K562 (cell line): Measurements from ENCODE around the gene GNAQ. TPM values are rescaled to one million over a fixed set of nuclear protein-coding genes. Genes with fewer than 3 reads are reported as not detected.

Source experiments
- ATAC-seq: fragments of 200-7000 bp; cut with Tn5 transposase; 3 replicates; pipeline ENCODE4 v1.9.1; 2020; ENCODE audit warnings: moderate library complexity
- BruUV-seq: library from RNA; stranded (reverse); fragments of 400-500 nt; replicated peaks from 2 replicates; lab custom pipeline; 2021; lab: Mats Ljungman, UMichigan
- CTCF ChIA-PET: fragments of 300-600 bp; formaldehyde crosslinking; extraction: SDS; loops from one replicate; lab custom pipeline; 2021; ENCODE audit warnings: low intra/inter-chr PET ratio; lab: Yijun Ruan, JAX
- POLR2A ChIA-PET: fragments of 300-600, 350-650 bp; sonication (Branson Sonifier 250); formaldehyde crosslinking; extraction: SDS; loops from one replicate; lab custom pipeline; 2021; ENCODE audit warnings: antibody characterized with exemption, inconsistent platforms; lab: Yijun Ruan, JAX
- DNase-seq, 4 experiments: peaks; one replicate each; pipeline versions ENCODE4 v3.0.0 to v3.0.0-alpha.2; 2011 to 2018; ENCODE audit warnings: low spot score in 3 of 4, mixed read lengths in 3 of 4; ENCODE audit errors: extremely low read depth in 1 of 4
- FAIRE-seq: peaks from 2 replicates; lab custom pipeline; 2011; peaks lifted over from hg19 to GRCh38; lab: Jason Lieb, UNC
- H2AFZ ChIP-seq: 2 replicates; pipeline ENCODE4 v1.6.0; 2011; ENCODE audit warnings: low read depth, low read length, control low read depth, inconsistent platforms
- H3K27ac ChIP-seq: fragments of 200-600 bp; 3 replicates; pipeline ENCODE4 v1.8.0; 2011; ENCODE audit warnings: low read depth, mild to moderate bottlenecking, control low read depth, inconsistent platforms, low read length, moderate library complexity, mixed read lengths; ENCODE audit errors: extremely low read depth
- H3K27me3 ChIP-seq, 2 experiments: fragments of 300-600 bp in 1 of 2; 2 replicates in 1 of 2; 3 replicates in 1 of 2; pipeline versions ENCODE4 v1.6.0 to v1.8.0; 2011; ENCODE audit warnings: inconsistent platforms in 2 of 2, low read length in 2 of 2, mild to moderate bottlenecking in 1 of 2, mixed read lengths in 1 of 2, moderate library complexity in 1 of 2; ENCODE audit not compliant: control insufficient read depth in 2 of 2, insufficient read depth in 2 of 2
- H3K36me3 ChIP-seq: fragments of 300-600 bp; 3 replicates; pipeline ENCODE4 v1.8.0; 2011; ENCODE audit warnings: mild to moderate bottlenecking, low read length, inconsistent platforms; ENCODE audit not compliant: control insufficient read depth, insufficient read depth
- H3K4me1 ChIP-seq, 2 experiments: fragments of 200-600 bp in 1 of 2; replicated peaks in 1 of 2; 2 replicates in 1 of 2; 3 replicates in 1 of 2; pipeline versions ENCODE4 v1.5.1 to v1.8.0; 2011; ENCODE audit warnings: inconsistent platforms in 2 of 2, low read length in 2 of 2, mild to moderate bottlenecking in 1 of 2, mixed read lengths in 1 of 2, moderate library complexity in 1 of 2; ENCODE audit not compliant: control insufficient read depth in 2 of 2, insufficient read depth in 2 of 2
- H3K4me2 ChIP-seq: 2 replicates; pipeline ENCODE4 v1.6.1; 2011; ENCODE audit warnings: low read length, control low read depth, inconsistent platforms, mixed read lengths; ENCODE audit not compliant: insufficient read depth
- H3K4me3 ChIP-seq: fragments of 200-600 bp; sonication (generic), shearing (Covaris generic); 2 replicates; pipeline ENCODE4 v1.5.1; 2016; ENCODE audit warnings: control low read depth, inconsistent platforms
- H3K79me2 ChIP-seq: fragments of 200-600 bp; 3 replicates; pipeline ENCODE4 v1.8.0; 2011; ENCODE audit warnings: low read length, inconsistent platforms; ENCODE audit not compliant: control insufficient read depth, insufficient read depth
- H3K9ac ChIP-seq, 2 experiments: 2 replicates each; pipeline versions ENCODE4 v1.6.0 to v1.6.1; 2011; ENCODE audit warnings: low read depth in 2 of 2, low read length in 2 of 2, control low read depth in 1 of 2, inconsistent platforms in 1 of 2, mild to moderate bottlenecking in 1 of 2, mixed read lengths in 1 of 2; ENCODE audit not compliant: insufficient read depth in 1 of 2
- H3K9me1 ChIP-seq: one replicate; pipeline ENCODE4 v1.6.0; 2011; ENCODE audit warnings: inconsistent platforms, mild to moderate bottlenecking, low read length, moderate library complexity; ENCODE audit not compliant: control insufficient read depth, insufficient read depth
- H3K9me3 ChIP-seq: replicated peaks from 2 replicates; pipeline ENCODE4 v1.5.1; 2011; ENCODE audit warnings: low read depth, low read length, inconsistent platforms; ENCODE audit not compliant: control insufficient read depth, insufficient read depth
- H4K20me1 ChIP-seq: replicated peaks from 2 replicates; pipeline ENCODE4 v1.6.1; 2011; ENCODE audit warnings: low read length, inconsistent platforms, mixed read lengths; ENCODE audit not compliant: control insufficient read depth, insufficient read depth
- ETV1 ChIP-seq: fragments of 450-650 bp; conservative IDR thresholded peaks from 2 replicates; pipeline ENCODE4 v1.6.1; 2016; ENCODE audit warnings: missing genetic modification characterization, control low read depth, low read depth, missing compliant biosample characterization
- NUFIP1 ChIP-seq: fragments of 450-650 bp; IDR thresholded peaks from 2 replicates; pipeline ENCODE4 v1.6.1; 2018; ENCODE audit not compliant: partially characterized antibody
- PKNOX1 ChIP-seq: fragments of 450-650 bp; IDR thresholded peaks from 2 replicates; pipeline ENCODE4 v1.6.1; 2016
- PTRF ChIP-seq: fragments of 450-650 bp; IDR thresholded peaks from 2 replicates; pipeline ENCODE4 v1.6.1; 2016; ENCODE audit warnings: mild to moderate bottlenecking, missing genetic modification characterization, missing compliant biosample characterization
- RFX1 ChIP-seq: fragments of 450-650 bp; IDR thresholded peaks from 2 replicates; pipeline ENCODE4 v1.6.1; 2016; ENCODE audit warnings: mild to moderate bottlenecking, moderate library complexity
- SRSF9 ChIP-seq: fragments of 200-400 bp; formaldehyde crosslinking; IDR thresholded peaks from 2 replicates; pipeline ENCODE4 v1.6.1; 2017; ENCODE audit warnings: low read depth, low read length, borderline replicate concordance
- ZBTB1 ChIP-seq: sonication (generic); formaldehyde crosslinking; IDR thresholded peaks from 2 replicates; pipeline ENCODE4 v1.8.1; 2023; ENCODE audit warnings: missing genetic modification reagents, low read depth, mild to moderate bottlenecking, borderline replicate concordance
- WGBS: fragments of 100-300 bp; shearing (Covaris generic); methylation state at CpG from one replicate; pipeline ENCODE4 v1.1.6; 2016; ENCODE audit warnings: low coverage, mixed read lengths; ENCODE audit not compliant: insufficient coverage; ENCODE audit errors: missing lambda C conversion rate; 5-methylcytosine and 5-hydroxymethylcytosine counted together
- in situ Hi-C: fragments of 300-500 bp; cut with MboI; formaldehyde crosslinking; loops from 4 replicates; pipeline ENCODE4 v1.15.0; 2018; ENCODE audit warnings: inconsistent platforms, mixed read lengths
- intact Hi-C: fragments of 100-400 bp; cut with micrococcal nuclease; formaldehyde crosslinking; loops from 2 replicates; pipeline ENCODE4 v1.14.2; 2022
- polyA plus RNA-seq, 8 experiments: library from polyadenylated mRNA; depleted of rRNA in 4 of 8; stranded (reverse) in 5 of 8; unstranded in 3 of 8; fragments of >200 nt; fragmentation: Nextera tagmentation in 2 of 8; fragmentation: Illumina TruSeq in 1 of 8; extraction: Ambion mirVana in 2 of 8; extraction: Trizol in 1 of 8; gene quantifications; 2 replicates each; pipeline versions ENCODE4 v1.2.1 to v1.2.3, GENCODE V29; 2011 to 2014; ENCODE audit warnings: inconsistent platforms in 1 of 8, missing spikeins in 1 of 8
- total RNA-seq, 7 experiments: library from RNA; depleted of rRNA in 6 of 7; stranded (reverse); fragments of >200 nt in 6 of 7; fragmentation: Illumina TruSeq in 2 of 7; extraction: Trizol in 2 of 7; gene quantifications; 2 replicates each; pipeline versions ENCODE4 v1.2.1 to v1.2.3, GENCODE V29; 2011 to 2021; ENCODE audit warnings: low replicate concordance in 1 of 7

The GNAQ gene
- total and polyA plus RNA-seq, 9 of the 15 experiments (the other 6 are each of a cell fraction or from before 2014, with no cell fraction given): 4.8 to 27.9 (median 17.5) TPM

DNA sequence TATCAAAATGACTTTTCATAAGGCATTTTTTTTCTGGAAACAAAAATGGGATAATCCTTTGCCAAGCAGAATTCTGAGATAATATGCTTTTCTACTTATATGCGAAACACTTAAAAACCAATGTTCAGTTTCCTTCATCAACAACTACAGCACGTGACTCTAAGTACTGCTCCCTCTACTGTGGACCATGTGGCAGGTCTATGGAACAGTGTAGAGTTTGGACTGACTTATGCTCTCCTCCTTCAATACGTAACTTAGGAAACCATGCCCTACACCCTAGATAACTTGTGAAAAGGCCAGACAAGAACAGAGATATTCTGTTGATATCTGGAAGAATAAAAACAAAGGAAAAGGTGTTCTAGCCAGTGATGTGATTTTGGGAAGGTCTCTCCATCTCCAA, 272.2 kb downstream of the GNAQ start:
- CTCF ChIA-PET: no interaction called here
- TF ChIP-seq NUFIP1 (no peak), ETV1 (tag) (no peak), PTRF (tag) (no peak), SRSF9 (no peak), ZBTB1 (CRISPR knock-in tag) (no peak), RFX1 (no peak), PKNOX1 (no peak)
- TF ChIP-seq, all 486 proteins: peak for 0
- Histone ChIP-seq H3K9me3 (no peaks in the 10 kb centered on the region; the same call in 1 of the 2 replicates), H3K9me1 (no peaks in the 10 kb centered on the region), H3K9ac (no peak overlapping the region), H2AFZ (no peak overlapping the region), H4K20me1 (no peaks in the 10 kb centered on the region), H3K27me3 (no peaks in the 10 kb centered on the region), H3K4me1 (no peaks in the 10 kb centered on the region; a peak in 1 of 5 replicates), H3K36me3 (no peaks in the 10 kb centered on the region), H3K79me2 (no peaks in the 10 kb centered on the region; the same call in 2 of the 3 replicates), H3K27ac (no peak overlapping the region), H3K4me2 (no peak overlapping the region), H3K4me3 (no peak overlapping the region)
- 81% methylated on average over 3 of the region's 3 CpGs for WGBS
- intact Hi-C loops: loop anchor here (5.0 kb wide), 1 partner anchor 273 kb away; the partner anchor contains the start of gene GNAQ
- DNase-seq (no peak), FAIRE-seq (peak; percentile 52), ATAC-seq (0 out of 3 replicates have a peak, but pooled peaks have one; percentile 51)
- POLR2A ChIA-PET: no interaction called here
- in situ Hi-C loops: loop anchor here (10.0 kb wide), 1 partner anchor 315 kb away; no protein-coding TSS in a partner anchor
- no TSS peak for BruUV-seq
